Activated CD4-positive, alpha-beta T cell treated with anti-CD3 and anti-CD28 coated beads, Interleukin-2, amount 10 ng/mL, durations not matched to agents 7 days and 5 days (primary cell): ENCODE results near the gene ALOX15B. TPM values are rescaled to one million over a fixed set of nuclear protein-coding genes. Genes with fewer than 3 reads are reported as not detected.

Source experiments
- CTCF ChIA-PET: fragments of 350-600 bp; sonication (Branson Sonifier 250); formaldehyde crosslinking; loops from one replicate; lab custom pipeline; 2021; ENCODE audit warnings: antibody characterized with exemption; lab: Charles Lee
- POLR2A ChIA-PET: fragments of 350-600 bp; sonication (Branson Sonifier 250); formaldehyde crosslinking; loops from one replicate; lab custom pipeline; 2021; ENCODE audit warnings: antibody characterized with exemption; lab: Charles Lee
- DNase-seq: peaks from one replicate; pipeline ENCODE4 v3.0.0-alpha.2; 2020
- H3K27ac Mint-ChIP-seq: one replicate; pipeline ENCODE4 v1.8.0; 2021; ENCODE audit warnings: mild to moderate bottlenecking, moderate library complexity, mixed read lengths
- H3K27me3 Mint-ChIP-seq: one replicate; pipeline ENCODE4 v1.8.0; 2021; ENCODE audit warnings: mixed read lengths
- H3K36me3 Mint-ChIP-seq: one replicate; pipeline ENCODE4 v1.8.0; 2021; ENCODE audit warnings: low read depth, mixed read lengths
- H3K4me1 Mint-ChIP-seq: one replicate; pipeline ENCODE4 v1.8.0; 2021; ENCODE audit warnings: mixed read lengths
- H3K4me3 Mint-ChIP-seq: one replicate; pipeline ENCODE4 v1.8.0; 2021; ENCODE audit warnings: mild to moderate bottlenecking, moderate library complexity, mixed read lengths
- H3K9me3 Mint-ChIP-seq: one replicate; pipeline ENCODE4 v1.8.0; 2021; ENCODE audit warnings: mixed read lengths
- microRNA-seq: library from miRNA; unstranded; fragments of <30 nt; microRNA quantifications from one replicate; pipeline ENCODE4 v1.2.0, GENCODE V29; 2021; ENCODE audit warnings: borderline microRNAs expressed, borderline replicate concordance
- total RNA-seq, 2 experiments: library from RNA; stranded (reverse); gene quantifications; one replicate each; pipeline ENCODE4 v1.2.3, GENCODE V29; 2021

Gene ALOX15B
- total RNA-seq, 2 experiments from 2014 or later, result not detected

- POLR2A ChIA-PET, result no interaction called here
- peaks cover 15% of the 10 kb centered on the region for H3K4me1 Mint-ChIP-seq
- no peak for DNase-seq
- peaks cover 7% of the 10 kb centered on the region for H3K27me3 Mint-ChIP-seq
- no peaks in the 10 kb centered on the region for H3K9me3 Mint-ChIP-seq
- H3K36me3 Mint-ChIP-seq, result no peaks in the 10 kb centered on the region
- CTCF ChIA-PET, result interaction anchor here (0.6 to 2.2 kb wide), 6 partner anchors 9 to 43 kb away, joined by 3 to 14 read pairs (median 5); partner anchors contain the start of gene ALOXE3
- H3K27ac Mint-ChIP-seq, result no peak overlapping the region
- no peak overlapping the region for H3K4me3 Mint-ChIP-seq
Observed at GRCh38 chr17:8084250-8084649, 45.4 kb downstream of the ALOX15B start.

GRCh38 chr17:8087075-8087951 lies 48.5 kb downstream of the ALOX15B start, which contains the start of gene ALOX12B:
Gene ALOX12B (minus strand): TSS chr17:8087716. CDS start chr17:8087442, 274 bp downstream.
- H3K27ac Mint-ChIP-seq, result peak within 1 kb of the TSS; percentile 15
- H3K36me3 Mint-ChIP-seq, result no peaks in the 10 kb centered on the region
- ChIA-PET CTCF (interaction anchor here (1.1 to 3.5 kb wide), 4 partner anchors 9 to 32 kb away, joined by 3 to 15 read pairs (median 6); no protein-coding TSS in a partner anchor), POLR2A (no interaction called here)
- H3K9me3 Mint-ChIP-seq, result no peaks in the 10 kb centered on the region
- peaks cover 20% of the 10 kb centered on the region for H3K27me3 Mint-ChIP-seq
- no peak for DNase-seq
- no peak within 1 kb of the TSS for H3K4me3 Mint-ChIP-seq
- H3K4me1 Mint-ChIP-seq, result no peaks in the 10 kb centered on the region

- no peak overlapping the region for H3K27ac Mint-ChIP-seq
- H3K4me3 Mint-ChIP-seq, result no peak overlapping the region
- H3K36me3 Mint-ChIP-seq, result no peaks in the 10 kb centered on the region
- H3K4me1 Mint-ChIP-seq, result no peaks in the 10 kb centered on the region
- ChIA-PET CTCF (interaction anchor here (1.1 to 3.5 kb wide), 4 partner anchors 8 to 22 kb away, joined by 3 to 15 read pairs (median 5); no protein-coding TSS in a partner anchor), POLR2A (no interaction called here)
- H3K9me3 Mint-ChIP-seq, result no peaks in the 10 kb centered on the region
- no peak for DNase-seq
- peaks cover 25% of the 10 kb centered on the region for H3K27me3 Mint-ChIP-seq
Observed at GRCh38 chr17:8087952-8088230, 49.0 kb downstream of the ALOX15B start.

- POLR2A ChIA-PET, result no interaction called here
- Mint-ChIP-seq H3K36me3 (no peaks in the 10 kb centered on the region), H3K27ac (no peak overlapping the region), H3K4me1 (peaks cover 8% of the 10 kb centered on the region), H3K27me3 (peaks cover 25% of the 10 kb centered on the region), H3K4me3 (no peak overlapping the region), H3K9me3 (no peaks in the 10 kb centered on the region)
- CTCF ChIA-PET, result interaction anchor here (0.5 to 5.1 kb wide), 7 partner anchors 10 to 172 kb away, joined by 3 to 32 read pairs (median 4); no protein-coding TSS in a partner anchor
- no peak for DNase-seq
Observed at GRCh38 chr17:8089728-8090127, 50.9 kb downstream of the ALOX15B start.

GRCh38 chr17:8091033-8091687 lies 52.3 kb downstream of the ALOX15B start:
- Mint-ChIP-seq H3K36me3 (no peaks in the 10 kb centered on the region), H3K4me1 (peaks cover 14% of the 10 kb centered on the region), H3K27me3 (peaks cover 30% of the 10 kb centered on the region), H3K9me3 (no peaks in the 10 kb centered on the region), H3K4me3 (no peak overlapping the region), H3K27ac (no peak overlapping the region)
- POLR2A ChIA-PET, result no interaction called here
- CTCF ChIA-PET, result interaction anchor here (0.9 to 5.1 kb wide), 6 partner anchors 11 to 48 kb away, joined by 3 to 32 read pairs (median 6); no protein-coding TSS in a partner anchor
- no peak for DNase-seq

- CTCF ChIA-PET, result interaction anchor here (1.4 to 3.6 kb wide), 3 partner anchors 8 to 22 kb away, joined by 3 to 27 read pairs (median 15); partner anchors contain the start of genes ALOX12B and ALOXE3
- Mint-ChIP-seq H3K27ac (no peak overlapping the region), H3K4me3 (no peak overlapping the region), H3K36me3 (no peaks in the 10 kb centered on the region), H3K27me3 (peaks cover 20% of the 10 kb centered on the region), H3K9me3 (no peaks in the 10 kb centered on the region), H3K4me1 (peaks cover 14% of the 10 kb centered on the region)
- DNase-seq, result no peak
- POLR2A ChIA-PET, result no interaction called here
Observed at GRCh38 chr17:8095361-8095760, 56.5 kb downstream of the ALOX15B start.

- Mint-ChIP-seq H3K27me3 (peaks cover 12% of the 10 kb centered on the region), H3K36me3 (no peaks in the 10 kb centered on the region), H3K9me3 (no peaks in the 10 kb centered on the region), H3K4me3 (no peak overlapping the region), H3K27ac (no peak overlapping the region), H3K4me1 (peaks cover 14% of the 10 kb centered on the region)
- POLR2A ChIA-PET, result no interaction called here
- CTCF ChIA-PET, result interaction anchor here (1.4 kb wide), 1 partner anchor 9 kb away, joined by 3 read pairs; the partner anchor contains the start of gene ALOX12B
- DNase-seq, result no peak
Observed at GRCh38 chr17:8096541-8096940, 57.7 kb downstream of the ALOX15B start.

Small RNAs within 50 kb of the gene (microRNA-seq; reads per million reads assigned to microRNA genes)
- gene MIR4314, result not detected

Other genes starting within 250 kb of the ALOX15B start
- 10 to 100 TPM; 12.3 to 12.8 TPM for gene KDM6B, start 204.8 kb upstream of the ALOX15B start, total RNA-seq
- under 1 TPM; 0.55 to 0.87 TPM for gene TMEM88, start 184.0 kb upstream of the ALOX15B start, total RNA-seq
- gene NAA38, start 181.5 kb upstream of the ALOX15B start, total RNA-seq, result 10 to 100 TPM; 84.2 to 93.0 TPM
- 1 to 10 TPM; 8.2 to 9.0 TPM for gene CYB5D1, start 181.1 kb upstream of the ALOX15B start, total RNA-seq
- gene CHD3, start 150.3 kb upstream of the ALOX15B start, total RNA-seq, result 100 to 1,000 TPM; 216 to 223 TPM
- 1 to 10 TPM; 4.4 to 4.5 TPM for gene RNF227, start 122.8 kb upstream of the ALOX15B start, total RNA-seq
- gene KCNAB3, start 109.2 kb upstream of the ALOX15B start, total RNA-seq, result 10 to 100 TPM; 11.8 to 12.4 TPM
- gene TRAPPC1, start 107.1 kb upstream of the ALOX15B start, total RNA-seq, result 100 to 1,000 TPM; 235 to 251 TPM
- 10 to 100 TPM; 74.3 to 77.4 TPM for gene CNTROB, start 106.9 kb upstream of the ALOX15B start, total RNA-seq
- not detected for gene GUCY2D, start 36.4 kb upstream of the ALOX15B start, total RNA-seq
- gene ALOX12B, start 48.7 kb downstream of the ALOX15B start, total RNA-seq, result under 1 TPM; 0.27 to 0.31 TPM
- not detected for gene ALOXE3, start 79.5 kb downstream of the ALOX15B start, total RNA-seq
- gene HES7, start 85.0 kb downstream of the ALOX15B start, total RNA-seq, result under 1 TPM; 0.15 to 0.20 TPM
- 10 to 100 TPM; 26.9 to 28.7 TPM for gene PER1, start 113.3 kb downstream of the ALOX15B start, total RNA-seq
- 10 to 100 TPM; 71.1 to 79.1 TPM for gene VAMP2, start 123.9 kb downstream of the ALOX15B start, total RNA-seq
- 10 to 100 TPM; 34.8 to 37.2 TPM for gene TMEM107, start 137.3 kb downstream of the ALOX15B start, total RNA-seq
- 10 to 100 TPM; 12.2 to 12.9 TPM for gene BORCS6, start 151.1 kb downstream of the ALOX15B start, total RNA-seq
- 100 to 1,000 TPM; 188 to 224 TPM for gene AURKB, start 171.5 kb downstream of the ALOX15B start, total RNA-seq
- 100 to 1,000 TPM; 125 to 126 TPM for gene CTC1, start 209.0 kb downstream of the ALOX15B start, total RNA-seq
- 10 to 100 TPM; 54.0 to 60.4 TPM for gene PFAS, start 210.2 kb downstream of the ALOX15B start, total RNA-seq
- 10 to 100 TPM; 41.2 to 48.9 TPM for gene RANGRF, start 249.6 kb downstream of the ALOX15B start, total RNA-seq